HS-5 (cell line): ENCODE results near the gene THSD7A.
A peak's percentile ranks its signal among the peaks of the same experiment; 100 is the strongest.

Experiments
- DNase-seq: peaks from one replicate; pipeline ENCODE4 v3.0.0-alpha.2; 2012; ENCODE audit warnings: low read depth

The THSD7A gene

GRCh38 chr7:11517853-11518252 is 314.1 kb downstream of the THSD7A start:
- DNase-seq, result no peak

GRCh38 chr7:11516328-11516727 is 315.7 kb downstream of the THSD7A start:
- no peak for DNase-seq

- no peak for DNase-seq
These were observed 318.5 kb downstream of the THSD7A start for GRCh38 chr7:11513460-11513859.

- no peak for DNase-seq
These were observed 324.1 kb downstream of the THSD7A start for GRCh38 chr7:11507929-11508328.

- DNase-seq, result no peak
These were observed 325.6 kb downstream of the THSD7A start for GRCh38 chr7:11506417-11506816.

- no peak for DNase-seq
These were observed 326.5 kb downstream of the THSD7A start for GRCh38 chr7:11505471-11505985.

- peak; percentile 61 for DNase-seq
These were observed 339.7 kb downstream of the THSD7A start for GRCh38 chr7:11492307-11492706.

GRCh38 chr7:11491811-11492210 is 340.2 kb downstream of the THSD7A start:
- DNase-seq, result no peak

- no peak for DNase-seq
These were observed 342.7 kb downstream of the THSD7A start for GRCh38 chr7:11489280-11489679.

GRCh38 chr7:11486271-11486670 is 345.7 kb downstream of the THSD7A start:
- DNase-seq, result no peak

GRCh38 chr7:11485636-11486035 is 346.4 kb downstream of the THSD7A start:
- no peak for DNase-seq

GRCh38 chr7:11480143-11480542 is 351.9 kb downstream of the THSD7A start:
- DNase-seq, result no peak

GRCh38 chr7:11478882-11479281 is 353.1 kb downstream of the THSD7A start:
- DNase-seq, result no peak

GRCh38 chr7:11478426-11478825 is 353.6 kb downstream of the THSD7A start:
- no peak for DNase-seq

GRCh38 chr7:11474902-11475585 is 357.0 kb downstream of the THSD7A start:
- no peak for DNase-seq

GRCh38 chr7:11473807-11474424 is 358.1 kb downstream of the THSD7A start:
- no peak for DNase-seq

- no peak for DNase-seq
These were observed 358.8 kb downstream of the THSD7A start for GRCh38 chr7:11473220-11473619.

- DNase-seq, result no peak
These were observed 359.4 kb downstream of the THSD7A start for GRCh38 chr7:11472646-11473045.

GRCh38 chr7:11471255-11471654 is 360.7 kb downstream of the THSD7A start:
- DNase-seq, result no peak

GRCh38 chr7:11469028-11469745 is 362.8 kb downstream of the THSD7A start:
- no peak for DNase-seq

- DNase-seq, result no peak
These were observed 365.4 kb downstream of the THSD7A start for GRCh38 chr7:11466517-11467105.

- no peak for DNase-seq
These were observed 367.4 kb downstream of the THSD7A start for GRCh38 chr7:11464624-11465023.

- no peak for DNase-seq
These were observed 370.1 kb downstream of the THSD7A start for GRCh38 chr7:11461946-11462345.
